Measurements from ENCODE around the gene RAP1B.
A peak's percentile ranks its signal among the peaks of the same experiment; 100 is the strongest.
"Not testable (repeated sequence)": the region's sequence is repeated elsewhere in the genome, so short reads cannot be mapped to it uniquely, and the experiment has no call there.

The RAP1B gene

DNA sequence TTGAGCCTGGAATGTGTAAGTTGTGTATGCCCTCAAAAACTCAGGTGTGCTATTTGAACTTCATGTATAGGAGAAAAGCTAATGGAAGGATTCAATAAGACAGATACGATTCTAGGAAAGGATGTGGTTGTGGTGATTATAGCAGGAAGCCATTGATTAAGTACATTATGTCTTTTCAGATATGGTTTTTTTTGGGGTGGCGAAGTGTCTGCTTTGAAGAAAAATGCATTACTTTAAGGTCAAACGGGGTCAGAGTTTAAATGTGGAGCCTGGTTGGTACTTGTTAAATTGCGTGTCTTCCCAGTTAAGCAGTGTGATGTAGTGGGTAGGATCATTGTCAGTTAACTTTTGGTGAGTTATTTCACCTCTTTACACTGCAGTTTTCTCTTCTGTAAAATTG, 63.1 kb downstream of the RAP1B start:
- no peak for DNase-seq (ENCODE audit: extremely low read depth, insufficient read length)
- Histone ChIP-seq H3K4me3 (replicated peaks; ENCODE audit: low read depth, low read length) (no peak overlapping the region), H3K36me3 (ENCODE audit: control insufficient read depth, insufficient read depth, low read length) (no peaks in the 10 kb centered on the region), H3K27me3 (replicated peaks; ENCODE audit: control insufficient read depth, insufficient read depth, low read length) (no peaks in the 10 kb centered on the region)
- TF ChIP-seq CTCF (IDR thresholded peaks at IDR 0.05; ENCODE audit: insufficient read depth, low read length, poor library complexity, severe bottlenecking) = no peak

- Histone ChIP-seq H3K36me3 (ENCODE audit: control insufficient read depth, insufficient read depth, low read length) (no peaks in the 10 kb centered on the region), H3K27me3 (replicated peaks; ENCODE audit: control insufficient read depth, insufficient read depth, low read length) (no peaks in the 10 kb centered on the region), H3K4me3 (replicated peaks; ENCODE audit: low read depth, low read length) (no peak overlapping the region)
- TF ChIP-seq CTCF (IDR thresholded peaks at IDR 0.05; ENCODE audit: insufficient read depth, low read length, poor library complexity, severe bottlenecking) = no peak
- DNase-seq (ENCODE audit: extremely low read depth, insufficient read length) = no peak
These were observed 63.7 kb downstream of the RAP1B start for GRCh38 chr12:68674376-68674775.

DNA sequence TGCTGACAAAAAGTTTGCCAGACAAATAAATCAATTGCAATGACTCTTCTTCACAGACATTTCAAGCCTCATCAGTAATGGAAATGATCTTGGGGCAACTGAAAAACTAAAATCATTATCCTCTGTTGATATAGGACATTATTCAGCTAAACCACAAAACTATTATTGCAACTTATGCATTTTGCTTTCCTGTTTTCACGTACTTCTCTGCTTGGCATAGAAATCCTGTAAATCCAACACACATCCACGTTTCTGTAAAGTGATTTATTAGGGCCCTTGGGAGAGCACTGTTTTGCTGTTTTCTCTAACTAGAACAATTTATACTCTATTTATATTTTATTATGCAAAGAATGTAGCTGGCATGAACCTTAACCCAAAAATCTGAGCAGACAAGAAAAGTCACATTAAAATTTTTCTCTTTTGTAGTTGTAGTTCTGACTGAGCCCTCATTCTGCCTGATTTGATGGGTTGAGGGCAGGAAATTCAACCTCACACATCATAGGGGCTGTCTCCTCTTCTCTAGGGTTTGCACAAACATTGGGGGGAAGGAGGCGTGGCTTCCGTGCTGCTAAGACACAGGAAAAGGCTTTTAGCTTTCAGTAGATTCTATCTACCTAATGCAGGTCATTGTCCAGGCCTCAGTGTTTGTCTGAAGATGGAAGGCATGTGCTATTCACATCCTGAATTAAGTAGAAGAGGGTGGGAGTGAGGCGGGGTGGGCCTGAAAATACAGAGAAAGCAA, 64.6 kb downstream of the RAP1B start:
- no peak overlapping the region for H3K4me3 ChIP-seq (replicated peaks; ENCODE audit: low read depth, low read length)
- DNase-seq (ENCODE audit: extremely low read depth, insufficient read length) = no peak
- no peaks in the 10 kb centered on the region for H3K36me3 ChIP-seq (ENCODE audit: control insufficient read depth, insufficient read depth, low read length)
- no peak for TF ChIP-seq CTCF (IDR thresholded peaks at IDR 0.05; ENCODE audit: insufficient read depth, low read length, poor library complexity, severe bottlenecking)
- H3K27me3 ChIP-seq (replicated peaks; ENCODE audit: control insufficient read depth, insufficient read depth, low read length) = no peaks in the 10 kb centered on the region

DNA sequence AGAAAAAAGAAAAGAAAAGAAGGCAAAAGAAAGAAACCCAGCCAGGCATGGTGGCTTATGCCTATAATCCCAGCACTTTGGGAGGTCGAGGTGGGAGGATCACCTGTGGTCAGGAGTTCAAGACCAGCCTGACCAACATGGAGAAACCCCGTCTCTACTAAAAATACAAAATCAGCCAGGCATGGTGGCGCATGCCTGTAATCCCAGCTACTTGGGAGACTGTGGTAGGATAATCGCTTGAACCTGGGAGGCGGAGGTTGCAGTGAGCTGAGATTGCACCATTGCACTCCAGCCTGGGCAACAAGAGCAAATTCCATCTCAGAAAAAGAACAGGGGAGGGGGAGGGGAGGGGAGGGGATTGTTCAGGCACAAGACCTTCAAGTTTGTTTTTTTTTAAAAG, 66.2 kb downstream of the RAP1B start:
- not testable (repeated sequence) for H3K4me3 ChIP-seq (replicated peaks; ENCODE audit: low read depth, low read length); DNase-seq (ENCODE audit: extremely low read depth, insufficient read length); H3K27me3 ChIP-seq (replicated peaks; ENCODE audit: control insufficient read depth, insufficient read depth, low read length); H3K36me3 ChIP-seq (ENCODE audit: control insufficient read depth, insufficient read depth, low read length)

- Histone ChIP-seq H3K36me3 (ENCODE audit: control insufficient read depth, insufficient read depth, low read length) (peaks cover 1% of the 10 kb centered on the region; the same call in 1 of the 2 replicates), H3K4me3 (replicated peaks; ENCODE audit: low read depth, low read length) (peak overlapping the region; percentile 87), H3K27me3 (replicated peaks; ENCODE audit: control insufficient read depth, insufficient read depth, low read length) (no peaks in the 10 kb centered on the region)
- no peak for TF ChIP-seq CTCF (IDR thresholded peaks at IDR 0.05; ENCODE audit: insufficient read depth, low read length, poor library complexity, severe bottlenecking)
- DNase-seq (ENCODE audit: extremely low read depth, insufficient read length) = no peak
These were observed 75.5 kb downstream of the RAP1B start for GRCh38 chr12:68686262-68686594.

DNA sequence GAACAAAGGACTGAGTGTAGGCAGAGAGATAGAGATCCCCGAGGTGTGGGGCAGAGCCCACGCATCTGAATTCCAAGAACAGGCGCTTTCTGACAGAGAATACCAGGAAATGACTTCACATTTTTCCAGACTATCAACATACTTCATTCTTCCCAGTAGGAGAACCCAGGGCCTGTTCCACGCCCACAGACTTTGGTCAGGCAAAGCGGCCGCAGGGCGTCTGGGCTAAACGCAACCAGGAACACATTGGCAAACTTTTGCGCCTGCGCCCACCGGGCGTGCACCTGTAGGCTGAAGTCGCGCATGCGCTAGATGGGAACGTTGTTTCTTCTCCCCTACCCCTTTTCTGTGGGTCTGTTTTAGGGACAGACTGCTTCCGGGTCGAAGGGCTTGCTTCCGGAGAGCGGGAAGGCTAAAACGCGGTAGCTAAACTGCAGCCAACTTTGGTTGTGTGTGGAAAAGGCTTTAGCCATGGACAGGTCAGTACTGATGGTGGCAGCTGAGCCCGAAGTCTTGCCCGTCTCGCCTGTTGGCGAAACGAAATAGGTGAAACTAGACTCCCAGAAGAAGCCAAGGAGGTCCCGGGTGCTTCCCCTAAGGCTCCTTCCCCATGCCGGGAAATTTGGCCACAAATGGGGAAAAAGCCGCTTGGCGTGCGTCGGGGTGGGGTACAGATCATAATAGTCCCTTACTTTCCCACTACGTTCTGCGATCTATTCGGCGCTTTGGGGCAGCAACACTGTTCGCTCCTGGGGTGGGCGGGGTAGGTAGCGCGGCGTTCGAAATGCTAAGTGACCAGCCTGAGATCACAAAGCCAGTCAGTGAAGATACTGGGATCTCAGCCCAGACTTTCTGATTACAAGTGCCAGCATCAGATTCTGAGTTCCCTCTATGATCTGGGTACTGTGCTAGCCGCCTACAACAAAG, 76.2 kb downstream of the RAP1B start, which contains the start of gene NUP107:
TSS of gene NUP107 (plus strand) at position 384 of the 927 bp plus-strand sequence. CDS start at position 472, 88 bp downstream.
- H3K4me3 ChIP-seq (replicated peaks; ENCODE audit: low read depth, low read length) = peak within 1 kb of the TSS; percentile 87
- peaks cover 1% of the 10 kb centered on the region; the same call in 1 of the 2 replicates for H3K36me3 ChIP-seq (ENCODE audit: control insufficient read depth, insufficient read depth, low read length)
- peak; percentile 92 for DNase-seq (ENCODE audit: extremely low read depth, insufficient read length)
- TF ChIP-seq CTCF (IDR thresholded peaks at IDR 0.05; ENCODE audit: insufficient read depth, low read length, poor library complexity, severe bottlenecking) = no peak
- H3K27me3 ChIP-seq (replicated peaks; ENCODE audit: control insufficient read depth, insufficient read depth, low read length) = no peaks in the 10 kb centered on the region
